Chondrocyte (in vitro differentiated cells): Measurements from ENCODE around the gene ETV3. TPM values are rescaled to one million over a fixed set of nuclear protein-coding genes. Genes with fewer than 3 reads are reported as not detected.

Experiments used
- DNase-seq: peaks from one replicate; pipeline ENCODE4 v3.0.0; 2021; ENCODE audit warnings: mixed read lengths, low spot score
- H3K27ac Mint-ChIP-seq: one replicate; pipeline ENCODE4 v1.8.0; 2021; ENCODE audit warnings: mild to moderate bottlenecking, moderate library complexity, mixed read lengths; ENCODE audit not compliant: unreplicated experiment
- H3K27me3 Mint-ChIP-seq: 2 replicates; pipeline ENCODE4 v1.8.0; 2021; ENCODE audit warnings: low read depth, mixed read lengths
- H3K36me3 Mint-ChIP-seq: 2 replicates; pipeline ENCODE4 v1.8.0; 2021; ENCODE audit warnings: low read depth, mixed read lengths
- H3K4me1 Mint-ChIP-seq: 2 replicates; pipeline ENCODE4 v1.8.0; 2021; ENCODE audit warnings: low read depth, mild to moderate bottlenecking, mixed read lengths
- H3K4me3 Mint-ChIP-seq: one replicate; pipeline ENCODE4 v1.8.0; 2021; ENCODE audit warnings: mild to moderate bottlenecking, moderate library complexity, mixed read lengths; ENCODE audit not compliant: unreplicated experiment
- H3K9me3 Mint-ChIP-seq: 2 replicates; pipeline ENCODE4 v1.8.0; 2021; ENCODE audit warnings: low read depth, mixed read lengths
- CTCF ChIP-seq: fragments of 200-600 bp; sonication (generic); IDR thresholded peaks from 2 replicates; pipeline ENCODE4 v1.5.0; 2021; ENCODE audit warnings: antibody characterized with exemption, mild to moderate bottlenecking, moderate library complexity
- total RNA-seq: library from RNA; stranded (reverse); gene quantifications from 3 replicates; pipeline ENCODE4 v1.2.1, GENCODE V29; 2021

The ETV3 gene
- total RNA-seq, 1 donor from 2014 or later = 23.4 TPM

GRCh38 chr1:157084720-157085119, 53.5 kb downstream of the ETV3 start:
- no peaks in the 10 kb centered on the region for H3K4me1 Mint-ChIP-seq
- H3K4me3 Mint-ChIP-seq = no peak overlapping the region
- H3K27me3 Mint-ChIP-seq = peaks cover 9% of the 10 kb centered on the region
- TF ChIP-seq CTCF = no peak
- H3K36me3 Mint-ChIP-seq = no peaks in the 10 kb centered on the region
- no peak for DNase-seq
- no peak overlapping the region for H3K27ac Mint-ChIP-seq
- H3K9me3 Mint-ChIP-seq = no peaks in the 10 kb centered on the region

- peaks cover 13% of the 10 kb centered on the region for H3K27me3 Mint-ChIP-seq
- no peak for TF ChIP-seq CTCF
- DNase-seq = no peak
- H3K27ac Mint-ChIP-seq = no peak overlapping the region
- H3K4me3 Mint-ChIP-seq = no peak overlapping the region
- no peaks in the 10 kb centered on the region for H3K4me1 Mint-ChIP-seq
- H3K9me3 Mint-ChIP-seq = no peaks in the 10 kb centered on the region
- H3K36me3 Mint-ChIP-seq = no peaks in the 10 kb centered on the region
Observed at GRCh38 chr1:157081707-157082106, 56.5 kb downstream of the ETV3 start.

- H3K4me3 Mint-ChIP-seq = no peak overlapping the region
- no peak for TF ChIP-seq CTCF
- H3K36me3 Mint-ChIP-seq = no peaks in the 10 kb centered on the region
- no peak overlapping the region for H3K27ac Mint-ChIP-seq
- peaks cover 15% of the 10 kb centered on the region for H3K27me3 Mint-ChIP-seq
- no peak for DNase-seq
- H3K9me3 Mint-ChIP-seq = no peaks in the 10 kb centered on the region
- H3K4me1 Mint-ChIP-seq = no peaks in the 10 kb centered on the region
Observed at GRCh38 chr1:157080714-157081113, 57.5 kb downstream of the ETV3 start.

- Mint-ChIP-seq H3K4me3 (no peak overlapping the region), H3K27ac (no peak overlapping the region), H3K9me3 (no peaks in the 10 kb centered on the region), H3K27me3 (peaks cover 19% of the 10 kb centered on the region), H3K4me1 (no peaks in the 10 kb centered on the region), H3K36me3 (no peaks in the 10 kb centered on the region)
- TF ChIP-seq CTCF = no peak
- DNase-seq = no peak
Observed at GRCh38 chr1:157077394-157077793, 60.8 kb downstream of the ETV3 start.

- peaks cover 18% of the 10 kb centered on the region for H3K27me3 Mint-ChIP-seq
- H3K4me1 Mint-ChIP-seq = no peaks in the 10 kb centered on the region
- no peak overlapping the region for H3K27ac Mint-ChIP-seq
- no peaks in the 10 kb centered on the region for H3K36me3 Mint-ChIP-seq
- TF ChIP-seq CTCF = peak; percentile 76
- H3K4me3 Mint-ChIP-seq = peak overlapping the region; percentile 13
- no peaks in the 10 kb centered on the region for H3K9me3 Mint-ChIP-seq
- no peak for DNase-seq
Observed at GRCh38 chr1:157073944-157074685, 64.1 kb downstream of the ETV3 start.

Other genes with a start within 250 kb of the ETV3 start
- gene PEAR1, start 244.7 kb downstream of the ETV3 start, total RNA-seq = 1.4 to 13.7 TPM (median 9.9 TPM) in 3 replicates
- not detected in 3 replicates for gene LRRC71, start 217.8 kb downstream of the ETV3 start, total RNA-seq
- 34.4 to 37.5 TPM (median 34.8 TPM) in 3 replicates for gene ARHGEF11, start 92.7 kb downstream of the ETV3 start, total RNA-seq
- not detected in 3 replicates for gene ETV3L, start 38.6 kb downstream of the ETV3 start, total RNA-seq